ENCODE data around the gene RAPGEF5. TPM values are rescaled to one million over a fixed set of nuclear protein-coding genes. Genes with fewer than 3 reads are reported as not detected.

RAPGEF5 gene
- polyA plus RNA-seq, 1 of the 3 experiments (the other 2 are of a cell fraction), result 1.2 TPM

DNA sequence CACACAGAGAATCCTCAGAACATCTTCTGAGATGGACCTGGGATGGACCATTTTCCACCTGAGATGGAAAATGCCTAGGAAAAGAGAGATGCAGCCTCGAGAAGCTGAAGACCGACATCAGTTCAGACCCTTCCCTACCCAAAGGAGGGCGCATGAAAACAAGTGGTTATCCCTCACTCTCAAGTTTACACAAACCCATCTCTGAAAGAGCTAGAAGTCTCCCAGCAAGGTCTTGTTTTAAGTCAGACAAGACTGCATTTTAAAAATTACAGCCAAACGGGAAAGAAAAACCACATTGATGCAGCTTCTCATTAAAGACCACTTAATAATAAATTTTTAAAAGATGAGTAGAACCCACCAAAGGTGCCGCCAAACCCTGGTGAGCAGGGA lies 1.3 kb downstream of the RAPGEF5 start:
- peak overlapping the region; percentile 50 to 76; a peak in 3 of 4 replicates for H3K4me3 ChIP-seq (ENCODE audit: low read depth in 2 of 2, low read length in 1 of 2)
- no peaks in the 10 kb centered on the region for H3K36me3 ChIP-seq (replicated peaks in 1 of 2; ENCODE audit: control insufficient read depth in 1 of 2, insufficient read depth in 2 of 2, low read length in 1 of 2)
- H2AFZ ChIP-seq (ENCODE audit: low read depth), result no peak overlapping the region
- TF ChIP-seq FOXM1 (IDR thresholded peaks at IDR 0.05; ENCODE audit: low read depth), result no peak
- TF ChIP-seq, protein P1, sequence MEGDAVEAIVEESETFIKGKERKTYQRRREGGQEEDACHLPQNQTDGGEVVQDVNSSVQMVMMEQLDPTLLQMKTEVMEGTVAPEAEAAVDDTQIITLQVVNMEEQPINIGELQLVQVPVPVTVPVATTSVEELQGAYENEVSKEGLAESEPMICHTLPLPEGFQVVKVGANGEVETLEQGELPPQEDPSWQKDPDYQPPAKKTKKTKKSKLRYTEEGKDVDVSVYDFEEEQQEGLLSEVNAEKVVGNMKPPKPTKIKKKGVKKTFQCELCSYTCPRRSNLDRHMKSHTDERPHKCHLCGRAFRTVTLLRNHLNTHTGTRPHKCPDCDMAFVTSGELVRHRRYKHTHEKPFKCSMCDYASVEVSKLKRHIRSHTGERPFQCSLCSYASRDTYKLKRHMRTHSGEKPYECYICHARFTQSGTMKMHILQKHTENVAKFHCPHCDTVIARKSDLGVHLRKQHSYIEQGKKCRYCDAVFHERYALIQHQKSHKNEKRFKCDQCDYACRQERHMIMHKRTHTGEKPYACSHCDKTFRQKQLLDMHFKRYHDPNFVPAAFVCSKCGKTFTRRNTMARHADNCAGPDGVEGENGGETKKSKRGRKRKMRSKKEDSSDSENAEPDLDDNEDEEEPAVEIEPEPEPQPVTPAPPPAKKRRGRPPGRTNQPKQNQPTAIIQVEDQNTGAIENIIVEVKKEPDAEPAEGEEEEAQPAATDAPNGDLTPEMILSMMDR (IDR thresholded peaks at IDR 0.05), result no peak
- H3K9ac ChIP-seq, result no peak overlapping the region
- H3F3A ChIP-seq (replicated peaks; ENCODE audit: insufficient read depth), result peaks cover 18% of the 10 kb centered on the region
- DNase-seq, result no peak
- H3K9me3 ChIP-seq, result no peaks in the 10 kb centered on the region
- WGBS (ENCODE audit: low lambda C conversion rate), result 69% methylated on average over 5 of the region's 5 CpGs
- ChIA-PET POLR2A (no interaction called here), CTCF (interaction anchor here (0.8 to 2.0 kb wide), 6 partner anchors 9 to 245 kb away, joined by 3 to 9 read pairs (median 4); no protein-coding TSS in a partner anchor)
- no peaks in the 10 kb centered on the region for H3K9me2 ChIP-seq
- no peaks in the 10 kb centered on the region for H4K20me1 ChIP-seq (ENCODE audit: insufficient read depth)
- H3K79me2 ChIP-seq (ENCODE audit: insufficient read depth), result 0 out of 2 replicates have a peak, but pooled peaks cover 12% of the 10 kb centered on the region
- peaks cover 10 to 29% of the 10 kb centered on the region in 2 experiments for H3K4me1 ChIP-seq (ENCODE audit: control insufficient read depth in 1 of 2, insufficient read depth in 2 of 2, low read depth in 1 of 2, low read length in 1 of 2)
- H3K27me3 ChIP-seq (ENCODE audit: insufficient read depth), result no peaks in the 10 kb centered on the region
- no peak overlapping the region for H3K27ac ChIP-seq (ENCODE audit: low read depth in 2 of 2, low read length in 1 of 2)
- peak overlapping the region; percentile 72 for H3K4me2 ChIP-seq

- Histone ChIP-seq H3K27ac (ENCODE audit: low read depth in 2 of 2, low read length in 1 of 2) (no peak overlapping the region), H3K27me3 (ENCODE audit: insufficient read depth) (no peaks in the 10 kb centered on the region), H3F3A (replicated peaks; ENCODE audit: insufficient read depth) (peaks cover 25% of the 10 kb centered on the region), H3K4me2 (no peak overlapping the region), H3K4me1 (ENCODE audit: control insufficient read depth in 1 of 2, insufficient read depth in 2 of 2, low read depth in 1 of 2, low read length in 1 of 2) (peaks cover 21 to 40% of the 10 kb centered on the region in 2 experiments), H3K36me3 (replicated peaks in 1 of 2; ENCODE audit: control insufficient read depth in 1 of 2, insufficient read depth in 2 of 2, low read length in 1 of 2) (no peaks in the 10 kb centered on the region), H2AFZ (ENCODE audit: low read depth) (no peak overlapping the region), H4K20me1 (ENCODE audit: insufficient read depth) (no peaks in the 10 kb centered on the region), H3K9me3 (no peaks in the 10 kb centered on the region), H3K9ac (no peak overlapping the region), H3K79me2 (ENCODE audit: insufficient read depth) (0 out of 2 replicates have a peak, but pooled peaks cover 12% of the 10 kb centered on the region), H3K4me3 (ENCODE audit: low read depth in 2 of 2, low read length in 1 of 2) (no peak overlapping the region), H3K9me2 (no peaks in the 10 kb centered on the region)
- no peak for DNase-seq
- POLR2A ChIA-PET, result no interaction called here
- TF ChIP-seq, protein P2, sequence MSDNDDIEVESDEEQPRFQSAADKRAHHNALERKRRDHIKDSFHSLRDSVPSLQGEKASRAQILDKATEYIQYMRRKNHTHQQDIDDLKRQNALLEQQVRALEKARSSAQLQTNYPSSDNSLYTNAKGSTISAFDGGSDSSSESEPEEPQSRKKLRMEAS (IDR thresholded peaks at IDR 0.05; ENCODE audit: low read depth), result no peak
- 37% methylated on average over 2 of the region's 2 CpGs for WGBS (ENCODE audit: low lambda C conversion rate)
- CTCF ChIA-PET, result interaction anchor here (1.5 to 2.0 kb wide), 2 partner anchors 8 to 19 kb away, joined by 4 to 6 read pairs; no protein-coding TSS in a partner anchor
Measured at GRCh38 chr7:22354462-22354861, 2.5 kb downstream of the RAPGEF5 start.

DNA sequence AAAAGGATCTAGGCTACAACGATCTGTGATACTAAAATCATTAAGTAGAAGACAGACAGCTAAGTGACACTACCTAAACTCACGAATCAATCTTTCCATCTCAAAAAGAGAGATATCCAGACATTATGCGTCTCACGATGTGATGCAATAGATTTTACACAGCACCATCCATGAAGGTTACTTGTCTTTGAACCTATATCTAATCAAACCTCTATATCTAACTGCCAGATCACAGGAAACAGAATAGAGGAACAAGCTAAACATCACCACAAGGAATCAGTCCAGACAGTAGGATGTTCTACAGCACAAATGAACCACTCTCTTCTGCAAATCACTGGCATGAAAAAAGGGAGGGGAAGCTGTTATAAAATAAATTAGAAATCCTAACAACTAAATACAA lies 4.1 kb downstream of the RAPGEF5 start:
- Histone ChIP-seq H4K20me1 (ENCODE audit: insufficient read depth) (no peaks in the 10 kb centered on the region), H3K9ac (no peak overlapping the region), H3F3A (replicated peaks; ENCODE audit: insufficient read depth) (peaks cover 25% of the 10 kb centered on the region), H3K9me3 (no peaks in the 10 kb centered on the region), H3K9me2 (no peaks in the 10 kb centered on the region), H3K27ac (ENCODE audit: low read depth in 2 of 2, low read length in 1 of 2) (0 out of 4 replicates have a peak overlapping the region, but pooled peaks of 1 of the 2 experiments have one; percentile 89), H3K4me2 (no peak overlapping the region), H3K36me3 (replicated peaks in 1 of 2; ENCODE audit: control insufficient read depth in 1 of 2, insufficient read depth in 2 of 2, low read length in 1 of 2) (no peaks in the 10 kb centered on the region), H3K79me2 (ENCODE audit: insufficient read depth) (peaks cover 20% of the 10 kb centered on the region), H3K27me3 (ENCODE audit: insufficient read depth) (no peaks in the 10 kb centered on the region), H3K4me3 (ENCODE audit: low read depth in 2 of 2, low read length in 1 of 2) (no peak overlapping the region), H2AFZ (ENCODE audit: low read depth) (no peak overlapping the region), H3K4me1 (ENCODE audit: control insufficient read depth in 1 of 2, insufficient read depth in 2 of 2, low read depth in 1 of 2, low read length in 1 of 2) (peaks cover 27 to 40% of the 10 kb centered on the region in 2 experiments)
- DNase-seq, result no peak
- TF ChIP-seq YY1 (IDR thresholded peaks at IDR 0.05; ENCODE audit: low read depth), result no peak
- no peak for TF ChIP-seq TEAD4 (IDR thresholded peaks at IDR 0.05; ENCODE audit: borderline replicate concordance, insufficient read depth)
- no peak for TF ChIP-seq RCOR1 (IDR thresholded peaks at IDR 0.05; ENCODE audit: low read length)
- TF ChIP-seq, protein P3, sequence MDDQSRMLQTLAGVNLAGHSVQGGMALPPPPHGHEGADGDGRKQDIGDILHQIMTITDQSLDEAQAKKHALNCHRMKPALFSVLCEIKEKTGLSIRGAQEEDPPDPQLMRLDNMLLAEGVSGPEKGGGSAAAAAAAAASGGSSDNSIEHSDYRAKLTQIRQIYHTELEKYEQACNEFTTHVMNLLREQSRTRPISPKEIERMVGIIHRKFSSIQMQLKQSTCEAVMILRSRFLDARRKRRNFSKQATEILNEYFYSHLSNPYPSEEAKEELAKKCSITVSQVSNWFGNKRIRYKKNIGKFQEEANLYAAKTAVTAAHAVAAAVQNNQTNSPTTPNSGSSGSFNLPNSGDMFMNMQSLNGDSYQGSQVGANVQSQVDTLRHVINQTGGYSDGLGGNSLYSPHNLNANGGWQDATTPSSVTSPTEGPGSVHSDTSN (IDR thresholded peaks at IDR 0.05), result no peak
- TF ChIP-seq, protein P4, sequence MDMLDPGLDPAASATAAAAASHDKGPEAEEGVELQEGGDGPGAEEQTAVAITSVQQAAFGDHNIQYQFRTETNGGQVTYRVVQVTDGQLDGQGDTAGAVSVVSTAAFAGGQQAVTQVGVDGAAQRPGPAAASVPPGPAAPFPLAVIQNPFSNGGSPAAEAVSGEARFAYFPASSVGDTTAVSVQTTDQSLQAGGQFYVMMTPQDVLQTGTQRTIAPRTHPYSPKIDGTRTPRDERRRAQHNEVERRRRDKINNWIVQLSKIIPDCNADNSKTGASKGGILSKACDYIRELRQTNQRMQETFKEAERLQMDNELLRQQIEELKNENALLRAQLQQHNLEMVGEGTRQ (IDR thresholded peaks at IDR 0.05; ENCODE audit: borderline replicate concordance, low read depth, low read length), result no peak
- TF ChIP-seq RAD21 (IDR thresholded peaks at IDR 0.05; ENCODE audit: low read length), result no peak
- TF ChIP-seq CHD2 (IDR thresholded peaks at IDR 0.05; ENCODE audit: low read length, partially characterized antibody), result no peak
- TF ChIP-seq FOSL2 (IDR thresholded peaks at IDR 0.05; ENCODE audit: borderline replicate concordance, low read depth), result no peak
- TF ChIP-seq, protein P2 (IDR thresholded peaks at IDR 0.05; ENCODE audit: low read depth), result no peak
- no peak for TF ChIP-seq GATA2 (CRISPR knock-in tag; IDR thresholded peaks at IDR 0.05)
- no peak for TF ChIP-seq FOXM1 (IDR thresholded peaks at IDR 0.05; ENCODE audit: low read depth)
- no peak for TF ChIP-seq GABPA (IDR thresholded peaks at IDR 0.05; ENCODE audit: low read depth)
- TF ChIP-seq NFIC (IDR thresholded peaks at IDR 0.05; ENCODE audit: borderline replicate concordance), result no peak
- TF ChIP-seq, protein P1 (IDR thresholded peaks at IDR 0.05), result no peak
- CTCF ChIA-PET, result interaction anchor here (1.1 to 5.4 kb wide), 3 partner anchors 14 to 242 kb away, joined by 3 to 27 read pairs (median 3); partner anchors contain the start of gene STEAP1B
- 91% methylated on average over 4 of the region's 4 CpGs for WGBS (ENCODE audit: low lambda C conversion rate)
- POLR2A ChIA-PET, result no interaction called here
